Osteoblast (primary cell): ENCODE results near the gene PIGM. TPM values are rescaled to one million over a fixed set of nuclear protein-coding genes. Genes with fewer than 3 reads are reported as not detected.

Source experiments
- DNase-seq: peaks from one replicate; pipeline ENCODE4 v3.0.0; 2011; ENCODE audit warnings: low spot score, mixed read lengths; ENCODE audit not compliant: insufficient read length; ENCODE audit errors: missing footprints
- H2AFZ ChIP-seq: 2 replicates; pipeline ENCODE4 v1.6.0; 2011; ENCODE audit warnings: mild to moderate bottlenecking, low read length
- H3K27ac ChIP-seq: 2 replicates; pipeline ENCODE4 v1.5.1; 2011; ENCODE audit warnings: mild to moderate bottlenecking, low read depth, low read length, moderate library complexity
- H3K27me3 ChIP-seq: 2 replicates; pipeline ENCODE4 v1.6.0; 2012; ENCODE audit warnings: mild to moderate bottlenecking, control low read depth, inconsistent platforms, low read length, moderate library complexity; ENCODE audit not compliant: insufficient read depth
- H3K36me3 ChIP-seq: 2 replicates; pipeline ENCODE4 v1.5.1; 2011; ENCODE audit warnings: mild to moderate bottlenecking, low read length, control low read depth, moderate library complexity; ENCODE audit not compliant: insufficient read depth
- H3K4me1 ChIP-seq: 2 replicates; pipeline ENCODE4 v1.5.1; 2011; ENCODE audit warnings: mild to moderate bottlenecking, low read length, control low read depth, moderate library complexity; ENCODE audit not compliant: insufficient read depth
- H3K4me2 ChIP-seq: 2 replicates; pipeline ENCODE4 v1.6.0; 2011; ENCODE audit warnings: mild to moderate bottlenecking, low read length; ENCODE audit not compliant: insufficient read depth
- H3K4me3 ChIP-seq: fragments of 200-600 bp; sonication (generic); 3 replicates; pipeline ENCODE4 v1.5.1; 2012; ENCODE audit warnings: mild to moderate bottlenecking, low read length, inconsistent platforms; ENCODE audit not compliant: insufficient read depth
- H3K79me2 ChIP-seq: 2 replicates; pipeline ENCODE4 v1.6.0; 2012; ENCODE audit warnings: mild to moderate bottlenecking, low read length, control low read depth, inconsistent platforms; ENCODE audit not compliant: insufficient read depth
- H3K9me3 ChIP-seq: 2 replicates; pipeline ENCODE4 v1.5.1; 2011; ENCODE audit warnings: low read depth, low read length, control low read depth
- H4K20me1 ChIP-seq: 2 replicates; pipeline ENCODE4 v1.6.0; 2012; ENCODE audit warnings: mild to moderate bottlenecking, low read length, control low read depth; ENCODE audit not compliant: insufficient read depth
- total RNA-seq: library from RNA; depleted of rRNA; stranded (reverse); fragments of >200 nt; gene quantifications from 2 replicates; pipeline ENCODE4 v1.2.3, GENCODE V29; 2012
- TF ChIP-seq, protein P1 (sequence below): IDR thresholded peaks from 2 replicates; pipeline ENCODE4 v1.5.1; 2011; ENCODE audit warnings: mild to moderate bottlenecking, low read depth, low read length, moderate library complexity; ENCODE audit errors: extremely low read depth

The PIGM gene
- total RNA-seq, 1 donor = 7.2 TPM

DNA sequence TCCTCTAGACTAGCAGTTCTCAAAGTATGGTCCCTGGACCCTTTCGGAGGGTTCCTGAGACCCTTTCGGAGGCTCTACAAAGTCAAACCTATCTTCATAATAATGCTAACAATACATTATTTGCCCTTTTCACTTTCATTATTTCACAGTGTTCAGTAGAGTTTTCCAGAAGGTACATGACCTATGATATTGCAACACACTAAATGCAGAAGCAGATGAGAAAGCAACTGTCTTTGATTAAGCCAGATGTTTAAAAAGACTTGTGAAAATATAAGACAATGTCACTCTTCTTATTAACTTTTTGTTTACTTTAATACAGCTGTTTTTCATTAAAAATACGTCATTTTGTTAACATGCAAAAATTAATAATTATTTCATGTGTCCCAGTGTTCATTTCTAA, 32.4 kb upstream of the PIGM start:
- Histone ChIP-seq H3K36me3 (no peaks in the 10 kb centered on the region), H3K4me2 (no peak overlapping the region), H2AFZ (no peak overlapping the region), H3K27ac (no peak overlapping the region), H4K20me1 (no peaks in the 10 kb centered on the region), H3K4me3 (no peak overlapping the region), H3K79me2 (no peaks in the 10 kb centered on the region), H3K4me1 (no peaks in the 10 kb centered on the region), H3K27me3 (peaks cover 65% of the 10 kb centered on the region), H3K9me3 (no peaks in the 10 kb centered on the region)
- TF ChIP-seq, protein P1, sequence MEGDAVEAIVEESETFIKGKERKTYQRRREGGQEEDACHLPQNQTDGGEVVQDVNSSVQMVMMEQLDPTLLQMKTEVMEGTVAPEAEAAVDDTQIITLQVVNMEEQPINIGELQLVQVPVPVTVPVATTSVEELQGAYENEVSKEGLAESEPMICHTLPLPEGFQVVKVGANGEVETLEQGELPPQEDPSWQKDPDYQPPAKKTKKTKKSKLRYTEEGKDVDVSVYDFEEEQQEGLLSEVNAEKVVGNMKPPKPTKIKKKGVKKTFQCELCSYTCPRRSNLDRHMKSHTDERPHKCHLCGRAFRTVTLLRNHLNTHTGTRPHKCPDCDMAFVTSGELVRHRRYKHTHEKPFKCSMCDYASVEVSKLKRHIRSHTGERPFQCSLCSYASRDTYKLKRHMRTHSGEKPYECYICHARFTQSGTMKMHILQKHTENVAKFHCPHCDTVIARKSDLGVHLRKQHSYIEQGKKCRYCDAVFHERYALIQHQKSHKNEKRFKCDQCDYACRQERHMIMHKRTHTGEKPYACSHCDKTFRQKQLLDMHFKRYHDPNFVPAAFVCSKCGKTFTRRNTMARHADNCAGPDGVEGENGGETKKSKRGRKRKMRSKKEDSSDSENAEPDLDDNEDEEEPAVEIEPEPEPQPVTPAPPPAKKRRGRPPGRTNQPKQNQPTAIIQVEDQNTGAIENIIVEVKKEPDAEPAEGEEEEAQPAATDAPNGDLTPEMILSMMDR = no peak
- DNase-seq = peak; percentile 79

DNA sequence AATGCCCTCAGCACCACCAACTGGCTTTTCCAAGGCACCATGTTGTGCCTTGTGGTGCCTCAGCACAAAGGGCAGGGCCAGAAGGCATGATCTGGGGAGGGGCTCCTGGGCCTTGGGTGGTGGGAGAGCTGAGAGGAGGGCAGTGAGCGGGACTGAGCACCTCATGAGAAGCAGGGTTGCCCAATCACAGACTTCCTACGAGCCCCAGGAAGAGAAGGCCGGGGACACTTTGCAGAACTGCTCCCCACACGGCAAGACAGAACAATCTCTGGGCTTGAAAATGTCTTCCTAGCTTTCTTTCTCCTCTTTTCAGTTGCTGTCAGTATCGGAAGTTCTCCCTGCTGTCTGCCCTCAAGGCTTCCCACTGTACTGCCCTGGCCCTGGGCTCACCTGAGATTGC, 31.4 kb upstream of the PIGM start:
- DNase-seq = no peak
- Histone ChIP-seq H3K4me1 (no peaks in the 10 kb centered on the region), H3K9me3 (no peaks in the 10 kb centered on the region), H3K79me2 (no peaks in the 10 kb centered on the region), H3K36me3 (no peaks in the 10 kb centered on the region), H3K4me2 (no peak overlapping the region), H3K4me3 (no peak overlapping the region), H3K27me3 (peaks cover 55% of the 10 kb centered on the region), H3K27ac (no peak overlapping the region), H4K20me1 (no peaks in the 10 kb centered on the region), H2AFZ (no peak overlapping the region)
- TF ChIP-seq, protein P1 = no peak

GRCh38 chr1:160062230-160062532, 30.4 kb upstream of the PIGM start:
- Histone ChIP-seq H3K4me2 (no peak overlapping the region), H3K79me2 (no peaks in the 10 kb centered on the region), H3K9me3 (no peaks in the 10 kb centered on the region), H3K4me3 (no peak overlapping the region), H3K27ac (no peak overlapping the region), H2AFZ (no peak overlapping the region), H3K4me1 (no peaks in the 10 kb centered on the region), H3K36me3 (no peaks in the 10 kb centered on the region), H4K20me1 (no peaks in the 10 kb centered on the region), H3K27me3 (peaks cover 53% of the 10 kb centered on the region)
- TF ChIP-seq, protein P1 = no peak
- no peak for DNase-seq

GRCh38 chr1:160061369-160062229, 29.8 kb upstream of the PIGM start:
- Histone ChIP-seq H3K27ac (no peak overlapping the region), H3K79me2 (no peaks in the 10 kb centered on the region), H3K4me3 (no peak overlapping the region), H3K36me3 (no peaks in the 10 kb centered on the region), H3K27me3 (peaks cover 51% of the 10 kb centered on the region), H4K20me1 (no peaks in the 10 kb centered on the region), H3K4me1 (no peaks in the 10 kb centered on the region), H2AFZ (no peak overlapping the region), H3K4me2 (no peak overlapping the region), H3K9me3 (no peaks in the 10 kb centered on the region)
- peak; percentile 58 for DNase-seq
- TF ChIP-seq, protein P1 = no peak
